Head of caudate nucleus (tissue), 42 donors: Measurements from ENCODE around the gene CEBPE.
A peak's percentile ranks its signal among the peaks of the same experiment; 100 is the strongest.

Experiments
- DNase-seq, 42 donors: peaks; one replicate each; pipeline versions ENCODE4 v3.0.0 to v3.0.0-alpha.2; 2020 to 2021; ENCODE audit warnings: mixed read lengths in 7 of 42
- intact Hi-C: fragments of 100-400 bp; cut with DNase I; formaldehyde crosslinking; loops from one replicate; pipeline ENCODE4 v1.15.0; 2022

CEBPE gene

GRCh38 chr14:23126548-23127278 is 7.7 kb upstream of the CEBPE start:
- intact Hi-C loops: loop anchor here (5.0 kb wide), 1 partner anchor 41 kb away; no protein-coding TSS in a partner anchor
- no peak for DNase-seq

- intact Hi-C loops: loop anchor here (5.0 kb wide), 1 partner anchor 41 kb away; no protein-coding TSS in a partner anchor
- DNase-seq: peak in 4 of 42 donors; percentile 14 to 52 (median 34)
Measured at GRCh38 chr14:23125933-23126524, 7.0 kb upstream of the CEBPE start.

GRCh38 chr14:23125011-23125410 is 6.0 kb upstream of the CEBPE start:
- no peak for DNase-seq
- intact Hi-C loops: loop anchor here (5.0 kb wide), 1 partner anchor 42 kb away; no protein-coding TSS in a partner anchor

DNA sequence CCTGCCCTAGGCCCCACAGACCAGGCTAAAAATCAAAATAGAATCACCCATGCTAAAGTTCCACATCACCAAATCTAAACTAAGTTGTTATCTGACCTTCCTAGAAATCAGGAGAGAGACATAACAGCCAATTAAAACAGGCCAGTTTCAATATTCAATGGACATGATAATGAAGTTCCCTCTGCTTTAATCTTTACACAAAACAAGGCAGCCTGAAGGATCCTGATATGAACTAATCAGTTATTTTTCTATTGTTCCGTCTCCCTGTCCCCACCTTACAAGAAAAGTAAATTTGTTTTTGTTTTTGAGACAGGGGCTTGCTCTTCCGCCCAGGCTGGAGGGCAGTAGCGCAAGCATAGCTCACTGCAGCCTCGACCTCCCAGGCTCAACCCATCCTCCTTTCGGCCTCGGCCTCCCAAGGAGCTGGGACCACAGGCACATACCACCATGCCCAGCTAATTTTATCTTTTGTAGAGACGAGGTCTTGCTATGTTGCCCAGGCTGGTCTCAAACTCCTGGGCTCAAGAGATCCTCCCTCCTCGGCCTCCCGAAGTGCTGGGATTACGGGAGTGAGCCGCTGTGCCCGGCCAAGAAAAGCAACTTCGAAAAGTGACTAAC is 5.4 kb upstream of the CEBPE start:
- no peak for DNase-seq
- intact Hi-C loops: no loop called here

- intact Hi-C loops: no loop called here
- peak in 3 of 42 donors; percentile 21 to 44 (median 40) for DNase-seq
Measured at GRCh38 chr14:23123419-23123818, 4.4 kb upstream of the CEBPE start.

GRCh38 chr14:23122086-23122485 is 3.0 kb upstream of the CEBPE start:
- DNase-seq: no peak
- intact Hi-C loops: no loop called here

DNA sequence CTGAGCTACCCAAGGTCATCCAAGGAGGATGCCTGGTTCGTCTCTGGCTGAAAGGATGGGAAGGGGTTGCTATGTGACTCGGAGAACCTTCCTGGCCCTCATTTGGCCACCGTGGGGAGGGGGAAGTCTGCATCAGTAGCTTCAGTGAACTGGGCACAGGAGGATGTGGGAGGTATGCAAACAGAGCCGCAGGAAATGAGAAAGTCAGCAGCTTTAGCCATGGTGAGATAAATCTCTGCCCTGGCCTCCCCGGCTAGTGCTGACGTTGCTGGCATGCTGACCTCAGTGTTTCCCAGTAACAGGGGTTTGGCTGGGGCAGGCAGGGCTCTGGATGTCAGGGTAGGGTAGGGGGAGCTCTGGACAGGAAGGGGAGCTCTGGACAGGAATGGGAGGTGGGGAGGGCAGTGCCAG is 2.3 kb upstream of the CEBPE start:
- intact Hi-C loops: loop anchor here (2.0 kb wide), 1 partner anchor 65 kb away; no protein-coding TSS in a partner anchor
- DNase-seq: peak in 4 of 42 donors; percentile 16 to 49 (median 32)

GRCh38 chr14:23120541-23121251 is 1.6 kb upstream of the CEBPE start:
- DNase-seq: peak; percentile 86 to 96 (median 91)
- intact Hi-C loops: loop anchor here (2.0 kb wide), 1 partner anchor 66 kb away; no protein-coding TSS in a partner anchor

- intact Hi-C loops: loop anchor here (2.0 kb wide), 1 partner anchor 67 kb away; no protein-coding TSS in a partner anchor
- DNase-seq: peak in 2 of 42 donors; percentile 16 to 33
Measured at GRCh38 chr14:23119363-23120327, 590 bp upstream of the CEBPE start.

GRCh38 chr14:23117371-23118020 is 1.6 kb downstream of the CEBPE start:
- no peak for DNase-seq
- intact Hi-C loops: no loop called here

DNA sequence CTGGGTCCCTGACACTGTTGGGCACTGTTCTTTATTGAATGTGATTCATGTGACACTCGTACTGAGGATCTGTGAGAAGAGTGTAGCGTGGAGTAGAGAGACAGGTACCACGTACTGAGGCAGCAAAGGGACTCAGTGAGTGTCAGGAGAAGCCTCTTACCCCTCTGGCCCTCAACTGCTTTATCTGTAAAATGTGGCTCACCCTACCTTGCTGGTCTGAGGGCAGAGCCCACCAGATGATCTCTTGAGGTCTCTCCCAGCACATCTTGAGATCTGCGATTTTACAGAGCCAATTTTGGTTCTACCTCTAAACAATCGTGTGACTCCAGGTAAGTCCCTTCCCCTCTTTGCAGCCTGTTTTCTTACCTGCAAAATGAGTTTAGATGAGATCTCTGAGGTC is 3.1 kb downstream of the CEBPE start:
- no peak for DNase-seq
- intact Hi-C loops: no loop called here

DNA sequence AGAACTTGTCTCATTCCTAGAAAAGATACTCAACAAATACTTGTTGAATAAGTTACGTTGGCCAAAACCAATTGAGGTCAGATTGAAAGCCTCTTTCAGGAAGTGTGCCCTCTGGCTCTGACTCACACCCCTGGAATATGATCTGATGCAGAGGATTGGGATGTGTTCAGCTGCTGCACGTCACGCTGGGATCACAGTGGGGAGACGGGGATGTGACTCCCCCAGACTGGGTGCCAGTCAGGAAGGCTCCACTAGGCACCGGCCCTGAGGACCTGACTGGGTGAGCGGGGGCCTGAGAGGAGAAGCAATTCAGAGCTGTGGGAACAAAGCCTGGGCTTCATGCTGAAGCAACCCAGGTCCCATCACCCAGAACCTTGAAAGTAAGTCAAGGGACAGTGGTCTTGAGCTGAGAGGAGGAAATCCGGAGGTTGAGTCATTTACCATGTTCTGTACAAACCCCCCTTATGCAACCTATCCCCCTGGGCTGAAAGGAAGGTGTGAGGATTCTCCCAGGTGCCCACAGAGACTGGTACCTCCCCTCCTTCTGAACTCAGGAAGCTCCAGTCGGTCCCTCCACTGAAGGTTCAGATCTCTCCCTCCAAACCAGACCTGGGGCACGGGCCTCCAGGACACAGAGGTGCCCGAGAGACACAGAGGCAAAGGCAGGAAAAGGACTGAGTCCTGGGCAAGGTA is 3.9 kb downstream of the CEBPE start:
- DNase-seq: peak in 1 of 42 donors; percentile 29
- intact Hi-C loops: no loop called here

GRCh38 chr14:23114669-23115038 is 4.4 kb downstream of the CEBPE start:
- intact Hi-C loops: no loop called here

GRCh38 chr14:23114120-23114458 is 5.0 kb downstream of the CEBPE start:
- peak in 1 of 42 donors; percentile 22 for DNase-seq
- intact Hi-C loops: no loop called here

More at GRCh38 chr14:23114669-23115038, 4.4 kb downstream of the CEBPE start:
- DNase-seq: peak in 1 of 42 donors; percentile 4

GRCh38 chr14:23113431-23114119 is 5.5 kb downstream of the CEBPE start:
- intact Hi-C loops: no loop called here
- DNase-seq: peak in 2 of 42 donors; percentile 14 to 29

DNA sequence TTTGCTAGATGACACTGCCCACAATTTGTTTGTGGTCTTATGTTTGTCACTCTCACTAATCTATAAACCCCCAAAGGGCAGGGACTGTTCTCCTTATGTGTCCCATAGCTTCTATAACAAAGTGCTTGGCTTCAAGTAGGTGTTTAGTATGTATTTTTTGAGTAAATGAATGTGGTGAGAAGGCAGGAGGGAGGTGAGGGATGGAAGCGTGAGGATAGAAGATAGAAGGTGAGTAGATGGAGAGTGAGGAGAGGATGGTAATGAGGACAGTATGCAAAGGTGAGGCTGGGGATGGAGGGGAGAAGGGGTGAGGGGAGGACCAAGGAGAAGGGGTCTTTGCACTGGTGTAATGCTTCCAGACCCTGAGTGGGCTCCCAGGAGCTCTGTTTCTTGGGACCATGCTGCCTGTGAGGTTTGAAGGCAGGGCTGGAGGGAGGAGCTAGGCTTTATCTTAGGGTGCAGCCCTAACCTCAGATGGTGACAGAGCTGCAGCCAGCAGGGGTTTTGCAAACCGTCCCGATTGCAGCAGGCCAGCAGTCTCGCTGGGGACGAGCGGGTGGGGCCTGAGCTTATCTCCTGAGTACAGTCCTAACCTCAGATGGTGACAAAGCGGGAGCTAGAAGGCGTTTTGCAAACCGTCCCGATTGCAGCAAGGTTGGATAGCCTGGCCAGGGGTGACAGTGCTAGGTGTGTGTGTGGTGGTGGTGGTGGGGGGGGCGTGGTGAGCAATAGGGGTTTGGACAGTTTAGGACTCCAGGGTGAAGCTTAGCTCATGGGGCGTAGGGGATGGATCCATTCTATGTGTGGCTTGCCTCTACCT is 6.5 kb downstream of the CEBPE start:
- intact Hi-C loops: no loop called here
- peak in 3 of 42 donors; percentile 0 to 29 (median 18) for DNase-seq
